ENCODE measurements around the gene MSRB2. TPM values are rescaled to one million over a fixed set of nuclear protein-coding genes. Genes with fewer than 3 reads are reported as not detected.

Gene MSRB2
- total and polyA plus RNA-seq, 2 of the 8 experiments (the other 6 are each of a cell fraction or from before 2014, with no cell fraction given): 11.0 to 13.9 TPM

GRCh38 chr10:23096802-23097549 is 1.6 kb downstream of the MSRB2 start:
- Histone ChIP-seq H4K5ac (ENCODE audit: insufficient read length, low read depth, low read length) (no peak overlapping the region), H4K91ac (replicated peaks; ENCODE audit: insufficient read length, low read length) (no peak overlapping the region), H3K79me1 (ENCODE audit: low read depth, low read length) (no peaks in the 10 kb centered on the region), H3K14ac (ENCODE audit: insufficient read length) (no peak overlapping the region), H4K20me1 (replicated peaks in 1 of 2; ENCODE audit: control insufficient read depth in 1 of 2, insufficient read depth in 2 of 2, low read length in 2 of 2) (no peaks in the 10 kb centered on the region), H3K36me3 (ENCODE audit: control insufficient read depth in 2 of 4, insufficient read depth in 4 of 4, low read length in 3 of 4) (no peaks in the 10 kb centered on the region; a peak in 1 of 8 replicates), H3K9ac (replicated peaks in 1 of 4; ENCODE audit: extremely low read depth in 1 of 4, low read depth in 3 of 4, low read length in 3 of 4) (no peak overlapping the region), H2BK5ac (ENCODE audit: low read depth, low read length) (no peak overlapping the region), H2BK15ac (ENCODE audit: low read length) (no peak overlapping the region), H3K4me2 (ENCODE audit: insufficient read depth in 1 of 2, low read depth in 2 of 2, low read length in 2 of 2) (peak overlapping the region; percentile 79 to 91; a peak in 3 of 4 replicates), H2AFZ (ENCODE audit: low read length) (no peak overlapping the region), H3K9me3 (ENCODE audit: insufficient read depth in 2 of 2, low read depth in 1 of 2, low read length in 1 of 2) (no peaks in the 10 kb centered on the region), H3K27ac (ENCODE audit: low read depth, low read length) (no peak overlapping the region), H3K4ac (replicated peaks; ENCODE audit: insufficient read length, low read depth, low read length) (no peak overlapping the region), H3K4me1 (replicated peaks in 1 of 4; ENCODE audit: control insufficient read depth in 3 of 4, insufficient read depth in 4 of 4, low read length in 3 of 4) (peaks cover 2 to 14% (median 9%) of the 10 kb centered on the region in 4 experiments; a peak in 5 of 7 replicates), H2BK20ac (ENCODE audit: low read length) (no peak overlapping the region), H2AK5ac (ENCODE audit: low read depth, low read length) (no peak overlapping the region), H2BK120ac (replicated peaks; ENCODE audit: low read depth, low read length) (no peak overlapping the region), H3K56ac (replicated peaks; ENCODE audit: insufficient read length, low read depth, low read length) (no peak overlapping the region), H3K4me3 (ENCODE audit: extremely low read depth in 1 of 4, insufficient read depth in 2 of 4, low read depth in 3 of 4, low read length in 4 of 4) (peak overlapping the region in 2 of 4 experiments; percentile 61 to 91; a peak in 3 of 8 replicates), H3K79me2 (ENCODE audit: control insufficient read depth in 1 of 2, insufficient read depth in 2 of 2, low read length in 2 of 2) (no peaks in the 10 kb centered on the region; a peak in 2 of 4 replicates), H3K23ac (ENCODE audit: insufficient read length) (no peak overlapping the region), H3K27me3 (replicated peaks in 1 of 4; ENCODE audit: control insufficient read depth in 3 of 4, extremely low read depth in 1 of 4, insufficient read depth in 3 of 4, low read length in 3 of 4) (no peaks in the 10 kb centered on the region), H2BK12ac (ENCODE audit: low read depth, low read length) (no peak overlapping the region), H4K8ac (ENCODE audit: extremely low read depth, insufficient read depth, low read length) (no peak overlapping the region), H3K18ac (ENCODE audit: extremely low read depth, low read length) (no peak overlapping the region), H3K23me2 (ENCODE audit: low read depth, low read length) (peaks cover 4% of the 10 kb centered on the region; the same call in 1 of the 2 replicates)
- CTCF ChIA-PET (ENCODE audit: partially characterized antibody): interaction anchor here (0.6 to 1.4 kb wide), 7 partner anchors 8 to 379 kb away, joined by 3 read pairs; no protein-coding TSS in a partner anchor
- POLR2A ChIA-PET (ENCODE audit: partially characterized antibody): interaction anchor here (0.8 to 1.3 kb wide), 3 partner anchors 11 to 46 kb away, joined by 3 to 5 read pairs (median 3); no protein-coding TSS in a partner anchor
- DNase-seq (ENCODE audit: low read depth in 1 of 2, low spot score in 2 of 2) (no peak), FAIRE-seq (peak; percentile 19)
- 92% methylated on average over 8 of the region's 8 CpGs; no CpG with 5 or more reads in 1 of the 2 experiments for WGBS, 2 experiments (ENCODE audit: extremely low coverage in 1 of 2, insufficient coverage in 1 of 2, insufficient read length in 1 of 2, insufficient replicate concordance in 2 of 2, low coverage in 1 of 2, low lambda C conversion rate in 2 of 2, missing lambda C conversion rate in 1 of 2)
- TF ChIP-seq CHD2 (IDR thresholded peaks at IDR 0.05; ENCODE audit: low read length): no peak
- no peak for TF ChIP-seq TEAD4 (IDR thresholded peaks at IDR 0.05; ENCODE audit: low read depth, low read length)
- no peak for TF ChIP-seq GTF2F1 (IDR thresholded peaks at IDR 0.05; ENCODE audit: borderline replicate concordance, low read depth, low read length)
- TF ChIP-seq PHF8 (conservative IDR thresholded peaks at IDR 0.05; ENCODE audit: low read depth, low read length): no peak
- no peak for TF ChIP-seq CTCF (IDR thresholded peaks at IDR 0.05; ENCODE audit: control extremely low read depth in 1 of 3, insufficient read depth in 1 of 3, low read depth in 1 of 3, low read length in 3 of 3)
- no peak for TF ChIP-seq KDM1A (IDR thresholded peaks at IDR 0.05; ENCODE audit: borderline replicate concordance, low read length)
- TF ChIP-seq SP1 (IDR thresholded peaks at IDR 0.05; ENCODE audit: low read depth, low read length): no peak
- TF ChIP-seq HDAC6 (IDR thresholded peaks at IDR 0.05; ENCODE audit: low read depth, low read length): no peak
- TF ChIP-seq EZH2 (IDR thresholded peaks at IDR 0.05; ENCODE audit: low read depth, low read length, severe bottlenecking): no peak
